Left lung (tissue), 10 donors: ENCODE measurements around the gene CLN5. TPM values are rescaled to one million over a fixed set of nuclear protein-coding genes. Genes with fewer than 3 reads are reported as not detected.

ENCODE experiments used
- ATAC-seq: fragments of 200-7000 bp; cut with Tn5 transposase; one replicate; pipeline ENCODE4 v1.9.1; 2020; ENCODE audit warnings: moderate library complexity
- DNase-seq, 4 donors: peaks; one replicate each; pipeline ENCODE4 v3.0.0-alpha.2; 2013 to 2020
- H3K27ac ChIP-seq, 2 donors: fragments of 200-600 bp; sonication (generic) in 1 of 2; one replicate each; pipeline versions ENCODE4 v1.5.0 to v1.8.0; 2020 to 2021
- H3K27me3 ChIP-seq, 2 donors: fragments of 200-600 bp; sonication (generic) in 1 of 2; one replicate each; pipeline versions ENCODE4 v1.5.0 to v1.8.0; 2020 to 2021
- H3K36me3 ChIP-seq, 2 donors: fragments of 200-600 bp; sonication (generic) in 1 of 2; one replicate each; pipeline versions ENCODE4 v1.5.0 to v1.8.0; 2020 to 2021
- H3K4me1 ChIP-seq, 2 donors: fragments of 200-600 bp; one replicate each; pipeline ENCODE4 v1.8.0; 2021
- H3K4me3 ChIP-seq, 2 donors: fragments of 200-600 bp; sonication (generic) in 1 of 2; one replicate each; pipeline versions ENCODE4 v1.5.0 to v1.8.0; 2020 to 2021; ENCODE audit warnings: mild to moderate bottlenecking in 1 of 2
- H3K9me3 ChIP-seq, 2 donors: fragments of 200-600 bp; sonication (generic) in 1 of 2; one replicate each; pipeline versions ENCODE4 v1.5.0 to v1.8.0; 2020 to 2021
- CTCF ChIP-seq, 2 donors: fragments of 200-600 bp; sonication (generic) in 1 of 2; IDR thresholded peaks; one replicate each; pipeline versions ENCODE4 v1.5.0 to v1.8.0; 2021; ENCODE audit warnings: antibody characterized with exemption in 2 of 2
- intact Hi-C, 2 donors: fragments of 100-400 bp; cut with DNase I; formaldehyde crosslinking; loops; one replicate each; pipeline versions ENCODE4 v1.11.2 to v1.14.2; 2022
- polyA plus RNA-seq, 6 donors: library from polyadenylated mRNA; unstranded; fragments of 120-200 nt; gene quantifications; one replicate each; pipeline ENCODE4 v1.2.1, GENCODE V29; 2013; ENCODE audit not compliant: insufficient read length in 6 of 6
- total RNA-seq, 2 donors: library from RNA; stranded (reverse); fragmentation: NEBNext Ultra II Directional; extraction: Animal tissue kit (Norgen Biotek cat#: 25700); gene quantifications; one replicate each; pipeline ENCODE4 v1.2.1, GENCODE V29; 2021
- donor health status: DM: no; HTN: yes; CAD: no.
- donor health status: DM: no; HTN: no; CAD: no.

Gene CLN5
- total and polyA plus RNA-seq, 8 donors: 34.0 to 43.4 (median 40.4) TPM

DNA sequence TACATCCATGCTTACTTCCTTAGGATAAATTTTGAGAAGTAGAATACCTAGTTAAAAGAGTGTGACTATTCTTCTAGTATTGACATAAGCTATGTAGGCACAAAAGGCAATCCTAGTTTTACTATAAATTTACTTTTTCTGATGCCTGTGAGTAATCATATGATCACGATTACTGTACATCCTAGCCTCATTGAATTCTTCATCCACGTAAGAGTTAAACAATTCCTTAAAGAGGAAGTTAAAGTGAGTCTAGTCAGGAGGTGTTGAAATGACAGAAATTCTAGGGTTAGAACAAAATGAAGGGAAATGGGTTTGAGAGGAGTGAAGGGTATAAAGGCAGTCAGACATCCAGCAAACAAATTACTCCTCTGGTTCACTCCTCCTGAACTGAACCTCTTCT is 43.7 kb upstream of the CLN5 start, which contains the start of gene ACOD1:
ACOD1 (plus strand) TSS at position 363 of the 400 bp plus-strand sequence. CDS start 48 bp downstream, outside the sequence.
- no peak within 1 kb of the TSS for H3K4me3 ChIP-seq
- no peaks in the 10 kb centered on the region for H3K36me3 ChIP-seq
- no peaks in the 10 kb centered on the region for H3K27me3 ChIP-seq
- TF ChIP-seq CTCF (IDR thresholded peaks at IDR 0.05): no peak
- DNase-seq (no peak), ATAC-seq (no peak)
- intact Hi-C loops: no loop called here
- H3K4me1 ChIP-seq: peaks cover 0 to 16% of the 10 kb centered on the region in 2 donors
- H3K9me3 ChIP-seq: peaks cover 0 to 3% of the 10 kb centered on the region in 2 donors
- H3K27ac ChIP-seq: no peak within 1 kb of the TSS

- Histone ChIP-seq H3K27me3 (no peaks in the 10 kb centered on the region), H3K36me3 (no peaks in the 10 kb centered on the region), H3K4me3 (no peak overlapping the region), H3K27ac (no peak overlapping the region), H3K9me3 (peaks cover 0 to 3% of the 10 kb centered on the region in 2 donors), H3K4me1 (peaks cover 0 to 5% of the 10 kb centered on the region in 2 donors)
- TF ChIP-seq CTCF (IDR thresholded peaks at IDR 0.05): no peak
- no peak for ATAC-seq
- intact Hi-C loops: no loop called here
- DNase-seq: no peak
These were observed 41.8 kb upstream of the CLN5 start for GRCh38 chr13:76950101-76950500.

DNA sequence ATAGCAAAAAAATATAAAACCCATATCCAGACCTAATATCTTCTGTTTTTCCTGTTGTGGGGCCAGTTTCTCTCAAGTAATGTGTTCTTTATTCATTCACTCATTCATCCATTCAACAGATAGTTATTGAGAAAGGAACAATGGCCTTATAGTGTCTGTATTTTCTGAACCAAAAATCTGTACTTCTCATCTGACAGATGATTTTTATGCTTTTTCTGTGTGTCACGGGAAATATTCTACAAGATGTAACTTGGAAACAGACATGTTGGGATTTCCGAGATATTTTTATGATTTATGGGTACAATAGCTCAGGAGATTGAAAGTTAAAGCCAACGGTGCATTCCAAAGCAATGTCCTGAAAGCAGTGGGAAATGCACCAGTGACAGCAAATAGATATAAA is 37.9 kb upstream of the CLN5 start:
- no peaks in the 10 kb centered on the region for H3K9me3 ChIP-seq
- H3K4me1 ChIP-seq: no peaks in the 10 kb centered on the region
- H3K27me3 ChIP-seq: no peaks in the 10 kb centered on the region
- no peak overlapping the region for H3K27ac ChIP-seq
- intact Hi-C loops: no loop called here
- H3K36me3 ChIP-seq: no peaks in the 10 kb centered on the region
- no peak for TF ChIP-seq CTCF (IDR thresholded peaks at IDR 0.05)
- ATAC-seq (no peak), DNase-seq (no peak)
- no peak overlapping the region for H3K4me3 ChIP-seq

DNA sequence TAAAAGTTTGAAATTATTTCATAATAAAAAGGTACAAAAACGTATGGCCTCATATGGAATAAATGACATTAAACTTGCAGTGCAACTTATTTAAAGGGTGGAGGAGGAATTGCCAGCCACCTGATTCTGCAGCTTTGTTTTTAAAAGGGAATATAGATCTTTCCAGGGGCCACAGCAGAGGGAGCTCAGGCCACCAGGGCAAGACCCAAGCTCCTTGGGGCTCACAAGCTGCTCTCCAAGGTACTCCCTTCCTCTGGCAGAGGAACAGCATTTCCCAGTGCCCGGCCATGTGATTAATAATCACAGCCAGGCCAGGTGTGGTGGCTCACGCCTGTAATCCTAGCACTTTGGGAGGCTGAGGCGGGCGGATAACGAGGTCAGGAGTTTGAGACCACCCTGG is 37.3 kb upstream of the CLN5 start:
- Histone ChIP-seq H3K27me3 (no peaks in the 10 kb centered on the region), H3K4me1 (no peaks in the 10 kb centered on the region), H3K27ac (no peak overlapping the region), H3K4me3 (no peak overlapping the region), H3K36me3 (no peaks in the 10 kb centered on the region), H3K9me3 (peaks cover 0 to 4% of the 10 kb centered on the region in 2 donors)
- intact Hi-C loops: no loop called here
- TF ChIP-seq CTCF (IDR thresholded peaks at IDR 0.05): no peak
- DNase-seq (no peak), ATAC-seq (no peak)

DNA sequence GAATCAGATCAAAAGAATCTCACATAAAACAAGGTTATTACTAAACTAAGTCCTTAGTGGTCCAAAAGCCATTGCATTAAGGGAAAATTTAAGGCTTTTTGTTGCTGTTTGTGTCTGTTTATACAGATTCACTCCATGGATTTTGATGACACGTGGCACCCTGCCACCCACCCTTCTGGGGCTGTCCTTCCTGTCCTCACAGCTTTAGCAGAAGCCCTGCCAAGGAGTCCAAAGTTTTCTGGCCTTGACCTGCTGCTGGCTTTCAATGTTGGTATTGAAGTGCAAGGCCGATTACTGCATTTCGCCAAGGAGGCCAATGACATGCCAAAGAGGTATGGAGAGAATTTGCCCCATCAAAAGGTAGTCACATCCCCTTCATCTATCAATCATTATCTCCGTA is 36.7 kb upstream of the CLN5 start:
- Histone ChIP-seq H3K36me3 (no peaks in the 10 kb centered on the region), H3K27me3 (no peaks in the 10 kb centered on the region), H3K4me3 (no peak overlapping the region), H3K27ac (no peak overlapping the region), H3K9me3 (peaks cover 0 to 10% of the 10 kb centered on the region in 2 donors), H3K4me1 (no peaks in the 10 kb centered on the region)
- intact Hi-C loops: no loop called here
- TF ChIP-seq CTCF (IDR thresholded peaks at IDR 0.05): no peak
- ATAC-seq: no peak
- no peak for DNase-seq
